GM19372 (cell line): ENCODE results near the gene PIGM.
A peak's percentile ranks its signal among the peaks of the same experiment; 100 is the strongest.

ENCODE experiments used
- ATAC-seq: cut with Tn5 transposase; IDR thresholded peaks from one replicate; pipeline ENCODE4 v1.9.1; 2021; ENCODE audit warnings: mild to moderate bottlenecking, low read depth, moderate library complexity; ENCODE audit not compliant: unreplicated experiment

PIGM gene

DNA sequence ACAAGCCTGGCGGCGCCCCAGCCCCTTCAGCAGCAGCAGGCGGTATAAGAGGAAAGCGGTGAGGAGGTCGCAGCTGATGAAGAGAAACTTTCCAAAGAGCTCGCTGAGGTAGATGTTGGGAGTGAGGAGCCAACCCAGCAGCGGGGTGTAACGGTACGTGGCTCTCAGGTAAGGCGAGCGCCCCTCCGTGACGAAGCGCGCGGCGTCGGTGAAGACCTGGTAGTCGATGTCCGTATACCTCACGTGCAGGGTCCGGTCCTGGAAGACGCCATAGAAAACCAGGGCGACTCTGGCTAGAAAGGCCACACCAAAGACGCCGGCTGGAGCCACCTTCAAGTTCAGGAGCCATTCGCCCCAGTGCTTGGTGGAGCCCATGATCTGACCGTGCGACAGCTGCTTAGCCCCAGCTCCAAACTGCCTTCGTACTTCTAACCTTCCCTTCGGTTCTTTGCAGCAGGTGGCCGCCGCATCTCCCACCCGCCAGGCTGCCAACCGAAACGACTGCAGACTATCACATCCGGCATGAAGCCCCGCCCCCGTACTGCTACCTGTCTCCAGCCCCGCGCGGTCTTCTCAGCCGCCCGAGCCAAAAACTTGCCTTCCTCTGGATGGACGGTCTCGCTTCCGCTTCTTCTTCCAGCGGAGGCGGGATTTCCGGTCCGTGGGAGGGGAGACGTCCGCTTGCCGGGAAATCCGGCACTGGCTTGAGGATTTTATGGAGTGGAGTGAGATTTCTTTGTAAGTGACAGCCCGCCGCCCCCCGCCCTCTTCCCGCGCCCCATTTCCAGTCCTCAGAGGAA is at the start of gene PIGM:
TSS of gene PIGM (minus strand) at position 626 of the 800 bp plus-strand sequence. CDS start at position 375, 251 bp downstream.
- peak; percentile 95 for ATAC-seq

DNA sequence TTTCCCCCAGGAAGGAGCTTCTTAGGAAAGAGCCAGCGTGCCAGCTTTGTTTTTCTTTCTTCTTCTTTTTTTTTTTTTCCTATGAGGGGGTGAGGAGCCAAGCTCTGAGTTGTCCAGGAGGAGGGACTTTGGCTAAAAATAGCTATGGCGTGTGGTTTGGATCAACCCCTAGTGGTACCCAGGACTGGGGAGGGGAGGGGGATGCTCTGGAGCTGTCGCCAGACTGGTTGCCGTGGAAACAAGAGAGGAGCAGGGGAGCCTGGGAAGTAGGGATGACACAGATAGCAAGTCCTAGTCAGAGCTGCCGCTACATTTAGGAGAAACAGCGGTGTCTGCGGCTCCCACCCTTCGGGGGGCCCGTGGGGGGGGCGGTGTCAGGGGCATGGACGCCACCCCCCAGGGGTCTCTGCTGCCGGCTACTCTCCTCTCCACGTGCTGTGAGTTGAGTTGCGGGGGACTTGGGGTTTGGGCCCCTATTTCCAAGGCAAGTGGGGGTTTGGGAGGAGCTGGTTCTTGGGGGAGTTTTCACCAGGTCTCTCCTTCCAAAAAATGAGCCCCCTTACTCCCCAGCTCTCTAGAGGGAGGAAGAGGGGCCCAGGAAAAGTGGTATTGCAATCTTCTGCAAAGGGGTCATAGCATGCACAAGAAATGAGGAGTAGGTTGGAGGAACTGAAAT is 49.6 kb upstream of the PIGM start, which contains the start of gene KCNJ9:
TSS of gene KCNJ9 (plus strand) at position 278 of the 676 bp plus-strand sequence. CDS start 2,493 bp downstream, outside the sequence.
- no peak for ATAC-seq

DNA sequence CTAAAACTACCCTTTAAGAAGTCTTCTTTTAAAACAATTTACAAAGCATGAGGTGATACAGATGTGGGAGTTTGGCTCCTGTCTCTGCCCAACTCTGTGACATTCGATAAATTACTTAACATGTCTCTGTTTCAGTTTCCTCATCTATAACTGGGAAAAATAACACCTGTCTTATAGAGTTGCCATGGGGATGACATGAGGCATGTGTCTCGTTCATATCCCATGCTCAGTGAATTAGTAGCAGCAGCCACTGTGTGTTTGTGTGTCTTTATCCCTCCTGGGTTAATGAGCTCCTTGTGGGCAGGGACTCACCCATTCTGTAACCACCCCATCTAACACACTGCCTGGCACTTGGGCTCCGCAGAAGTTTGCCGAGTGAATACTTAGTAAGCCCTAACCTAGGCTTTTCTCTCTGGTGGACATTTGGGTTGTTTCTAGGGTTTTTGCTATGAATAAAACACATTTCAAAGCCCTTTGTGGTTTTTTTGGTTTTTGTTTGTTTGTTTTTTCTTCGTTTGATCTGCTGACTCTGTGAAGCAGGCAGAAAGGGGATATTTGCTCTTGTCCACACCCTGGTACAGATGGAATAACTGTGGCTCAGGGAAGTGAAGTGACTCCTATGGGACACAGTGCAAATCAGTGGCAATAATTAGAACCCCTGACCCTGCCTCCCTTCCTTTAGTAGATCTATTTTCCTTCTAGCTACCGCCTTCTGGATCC is 48.8 kb upstream of the PIGM start:
- ATAC-seq, result no peak

DNA sequence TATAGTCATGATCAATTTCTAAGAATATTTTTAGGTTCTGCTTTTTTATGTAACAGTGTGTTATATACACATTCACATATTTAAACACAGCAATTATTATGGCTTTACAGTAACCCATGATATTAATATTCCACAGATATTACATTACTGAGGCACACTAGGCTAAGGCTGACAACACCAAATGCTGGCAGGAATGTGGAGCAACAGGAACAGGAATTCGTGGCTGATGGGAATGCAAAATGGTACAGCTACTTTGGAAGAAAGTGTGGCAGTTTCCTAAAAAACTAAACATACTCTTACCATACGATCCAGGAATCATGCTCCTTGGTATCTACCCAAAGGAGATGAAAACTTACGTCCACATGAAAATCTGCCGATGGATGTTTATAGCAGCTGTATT is 47.7 kb upstream of the PIGM start:
- no peak for ATAC-seq

DNA sequence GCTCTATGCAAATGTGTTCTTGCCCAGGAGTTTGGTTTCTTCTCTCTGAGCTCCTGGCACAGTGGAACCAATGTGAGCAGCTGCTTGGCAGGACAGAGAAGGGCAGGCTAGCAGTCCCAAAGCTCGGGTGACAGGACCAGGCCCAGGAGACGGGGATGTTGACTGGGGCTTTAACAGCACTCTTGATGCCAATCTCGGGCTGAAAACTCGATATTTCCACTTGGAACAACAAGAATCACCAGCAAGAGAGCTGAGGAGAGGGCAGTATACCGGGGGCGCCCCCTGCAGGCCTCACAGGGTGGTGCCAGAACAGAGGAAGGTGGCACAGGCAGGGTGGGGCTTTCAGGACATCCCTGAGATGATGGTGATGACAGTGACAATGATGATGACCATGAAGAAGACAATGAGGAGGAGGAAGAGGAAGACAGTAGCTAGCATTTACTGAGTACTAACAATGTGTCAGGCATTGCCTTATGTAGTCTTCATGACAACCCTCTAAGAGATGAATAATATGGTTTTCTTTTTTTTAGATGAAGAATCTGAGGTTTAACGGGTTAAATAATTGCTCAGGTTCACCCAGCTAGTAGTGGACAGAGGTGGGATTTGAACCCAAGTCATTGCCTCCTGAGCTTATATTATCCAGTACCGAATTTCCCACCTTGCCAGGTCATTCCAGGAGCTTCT is 46.9 kb upstream of the PIGM start:
- ATAC-seq, result no peak

DNA sequence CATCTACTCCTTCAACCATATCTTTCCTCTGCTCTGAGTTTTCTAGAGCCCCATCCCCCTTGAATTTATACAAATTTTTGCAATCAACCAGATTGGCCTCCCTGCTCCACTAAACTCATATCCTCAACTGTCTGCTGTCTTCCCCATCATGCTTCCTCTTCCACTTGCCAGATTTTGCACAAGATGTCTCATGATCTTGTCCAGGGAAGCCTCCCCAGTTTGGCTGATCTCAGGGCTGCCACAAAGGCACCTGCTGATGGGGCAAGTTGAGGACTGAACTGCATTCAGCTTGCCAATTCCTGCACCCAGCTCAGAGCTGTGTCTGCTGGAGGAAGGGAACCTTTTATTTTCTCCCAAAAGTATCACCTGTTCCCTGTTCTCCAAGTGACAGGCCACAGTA is 45.7 kb upstream of the PIGM start:
- no peak for ATAC-seq

DNA sequence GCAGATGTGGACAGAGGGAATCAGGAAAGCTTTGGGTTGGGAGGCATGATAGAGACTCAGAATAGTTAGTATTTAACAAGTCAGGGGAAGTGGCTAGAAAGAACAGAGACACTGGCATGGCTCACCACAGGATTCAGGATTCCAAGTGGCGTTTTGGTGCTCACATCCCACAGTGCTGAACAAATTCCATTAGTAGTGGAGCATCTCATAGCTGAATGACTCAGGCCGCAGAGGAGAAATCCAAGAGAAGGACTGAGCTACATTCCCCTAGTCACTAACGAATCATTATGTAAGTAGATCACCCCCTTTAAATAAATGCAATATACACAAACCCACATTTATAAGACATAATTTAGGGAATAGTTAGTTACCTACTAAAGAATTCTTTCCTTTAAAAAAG is 44.5 kb upstream of the PIGM start:
- no peak for ATAC-seq

DNA sequence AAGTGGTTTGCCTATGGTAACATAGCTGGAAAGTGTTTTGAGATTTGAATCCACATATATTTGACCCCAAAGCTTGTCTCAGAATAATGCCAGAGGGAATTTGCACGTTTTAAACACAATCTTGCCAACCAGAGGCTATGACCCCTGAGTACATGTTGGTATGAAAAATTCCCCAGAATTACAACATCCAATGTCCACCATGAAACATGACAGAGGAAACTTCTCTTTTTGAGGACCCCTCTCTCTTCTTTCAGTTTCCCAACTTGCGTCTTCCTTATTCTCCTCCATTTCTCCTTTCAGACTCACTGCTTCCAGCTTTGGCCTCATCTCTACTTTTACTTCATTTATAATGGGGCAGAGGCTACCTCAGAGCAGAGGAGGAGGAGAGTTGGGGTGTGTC is 44.0 kb upstream of the PIGM start:
- no peak for ATAC-seq

DNA sequence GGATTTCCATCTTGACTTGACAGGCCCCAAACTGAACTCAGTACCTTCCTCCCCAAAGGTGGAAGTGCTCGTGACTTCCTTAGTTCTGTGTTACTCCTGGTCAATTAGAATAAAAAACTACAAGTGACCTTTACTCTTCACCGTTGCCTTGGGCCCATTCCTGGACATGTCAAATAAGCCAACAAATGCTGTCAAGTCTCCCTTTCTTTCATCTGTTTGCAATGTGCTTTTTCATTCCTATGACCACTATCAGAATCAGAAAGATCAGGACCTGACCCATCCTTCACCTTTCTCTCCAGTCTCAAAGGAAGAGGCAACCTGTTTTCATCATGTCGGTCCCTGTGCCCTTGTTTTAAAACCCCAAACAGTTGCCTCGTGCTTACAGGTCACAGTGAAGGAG is 43.1 kb upstream of the PIGM start:
- no peak for ATAC-seq

DNA sequence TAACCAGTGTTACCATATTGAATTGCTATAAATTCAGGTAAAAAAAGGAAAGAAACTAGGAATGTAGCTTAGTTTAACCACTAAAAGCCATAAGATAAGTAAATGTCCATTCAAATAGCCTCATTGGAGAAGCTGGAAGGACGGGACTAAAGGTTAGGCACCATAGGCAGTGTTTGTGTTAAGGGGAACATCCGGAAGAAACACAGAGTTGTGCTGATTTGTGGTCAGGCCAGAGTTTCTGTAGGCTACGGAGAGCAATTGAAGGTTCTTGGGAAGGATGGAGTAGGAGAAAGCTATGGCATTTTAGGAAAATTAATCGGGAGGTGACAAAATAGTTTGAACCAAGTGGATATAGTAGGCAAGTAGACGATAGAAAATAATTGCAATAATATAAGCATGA is 39.5 kb upstream of the PIGM start:
- ATAC-seq, result no peak

DNA sequence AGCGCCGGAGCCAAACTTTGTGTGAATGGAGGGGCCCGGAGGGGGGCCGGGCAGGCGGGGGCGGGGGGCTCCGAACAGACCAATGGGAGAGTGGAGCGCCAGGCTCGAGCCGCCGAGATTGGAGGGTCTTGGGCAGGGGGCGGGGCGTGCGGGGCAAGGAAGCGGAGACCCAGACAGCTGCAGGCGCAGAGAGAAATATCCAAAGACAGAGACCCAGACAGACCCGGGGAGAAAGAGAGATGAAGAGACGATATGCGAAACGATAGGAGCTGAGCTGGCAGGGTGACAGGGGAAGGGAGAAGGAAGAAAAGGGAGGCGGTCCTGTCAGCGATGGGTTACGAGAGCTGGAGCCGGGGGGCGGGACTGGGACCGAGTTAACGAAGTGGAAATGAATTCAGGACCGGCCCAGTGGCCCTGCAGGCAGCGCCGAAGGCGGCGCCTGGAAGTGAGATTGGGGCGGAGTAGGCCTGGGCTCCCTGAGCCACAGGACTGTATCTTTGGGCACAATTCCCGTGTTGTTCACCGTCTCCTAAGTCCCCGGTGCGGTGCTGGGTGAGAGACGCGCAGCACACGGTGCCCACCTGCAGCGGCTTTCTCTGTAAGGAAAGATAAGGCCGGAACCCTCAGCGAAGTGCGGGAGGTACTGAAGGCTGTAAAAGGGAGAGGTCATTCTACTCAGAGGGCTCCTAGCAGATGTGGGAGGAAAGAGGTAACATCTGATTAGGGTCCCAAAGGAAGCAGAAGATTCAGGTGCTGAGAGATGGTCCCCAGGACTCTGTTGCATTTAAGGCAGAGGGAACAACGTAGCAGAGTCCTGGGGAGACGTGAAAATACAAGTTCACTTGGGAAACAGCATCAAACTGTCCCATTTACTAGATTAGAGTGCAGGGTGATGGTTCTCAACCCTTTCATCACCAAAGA is 38.7 kb upstream of the PIGM start:
- ATAC-seq, result no peak

DNA sequence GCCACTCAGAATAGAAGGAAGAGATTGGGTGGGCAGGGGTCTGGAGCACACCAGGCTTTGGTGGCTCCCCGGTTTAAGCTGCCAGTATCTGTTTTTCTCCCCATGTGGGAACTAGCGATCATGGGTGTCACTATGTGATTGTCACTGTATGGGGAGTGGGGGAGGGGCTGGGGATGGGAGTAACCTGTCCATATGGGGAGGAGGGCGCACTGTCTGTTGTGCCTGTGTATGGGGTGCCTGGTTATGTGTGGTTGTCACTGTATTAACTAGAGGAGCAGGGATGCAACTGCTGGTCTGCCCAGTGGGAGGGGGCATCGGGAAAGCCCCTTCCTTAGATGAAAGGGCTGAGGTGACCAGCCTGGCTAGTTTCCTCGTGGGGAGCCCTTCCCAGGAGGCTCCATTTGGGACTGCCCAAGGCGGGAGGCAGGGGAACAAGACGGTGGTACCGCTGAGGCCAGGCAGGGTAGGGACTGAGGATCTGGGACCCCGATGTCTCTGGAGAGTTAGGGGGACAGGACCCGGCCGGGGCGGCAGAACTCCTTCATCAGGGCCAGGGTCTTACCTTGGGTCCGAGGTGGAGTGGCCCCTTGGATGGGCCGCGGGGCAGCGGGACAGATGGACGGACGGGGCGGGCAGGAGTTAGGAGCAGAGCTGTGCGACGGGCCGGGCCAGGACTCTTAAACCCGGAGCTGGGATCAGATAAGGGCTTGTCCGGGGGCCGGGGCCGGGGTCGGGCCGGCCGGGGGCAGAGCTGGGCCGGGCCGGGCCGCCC is 37.9 kb upstream of the PIGM start, which contains the start of gene KCNJ10:
TSS of gene KCNJ10 (minus strand) at position 701 of the 772 bp plus-strand sequence. CDS start 27,628 bp downstream, outside the sequence.
- ATAC-seq, result no peak

DNA sequence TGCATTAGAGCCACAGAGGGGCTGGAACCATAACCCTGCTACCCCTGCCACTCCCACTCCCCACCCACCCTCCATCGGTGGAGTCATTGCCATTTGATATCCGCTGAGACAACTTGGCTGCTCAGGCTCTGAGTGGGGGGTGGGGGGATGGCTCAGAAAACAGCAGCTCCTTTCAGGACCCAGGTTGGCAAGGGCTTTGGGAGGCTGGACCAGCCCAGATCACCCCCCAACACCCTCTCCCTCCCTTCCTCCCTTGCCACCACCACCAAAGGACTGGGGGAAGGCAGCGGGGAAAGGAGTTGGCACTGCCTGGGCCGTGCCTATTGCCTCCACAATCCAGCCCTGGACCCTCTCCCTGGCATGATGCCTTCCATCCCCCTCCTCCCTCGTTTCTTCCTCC is 36.4 kb upstream of the PIGM start:
- no peak for ATAC-seq

DNA sequence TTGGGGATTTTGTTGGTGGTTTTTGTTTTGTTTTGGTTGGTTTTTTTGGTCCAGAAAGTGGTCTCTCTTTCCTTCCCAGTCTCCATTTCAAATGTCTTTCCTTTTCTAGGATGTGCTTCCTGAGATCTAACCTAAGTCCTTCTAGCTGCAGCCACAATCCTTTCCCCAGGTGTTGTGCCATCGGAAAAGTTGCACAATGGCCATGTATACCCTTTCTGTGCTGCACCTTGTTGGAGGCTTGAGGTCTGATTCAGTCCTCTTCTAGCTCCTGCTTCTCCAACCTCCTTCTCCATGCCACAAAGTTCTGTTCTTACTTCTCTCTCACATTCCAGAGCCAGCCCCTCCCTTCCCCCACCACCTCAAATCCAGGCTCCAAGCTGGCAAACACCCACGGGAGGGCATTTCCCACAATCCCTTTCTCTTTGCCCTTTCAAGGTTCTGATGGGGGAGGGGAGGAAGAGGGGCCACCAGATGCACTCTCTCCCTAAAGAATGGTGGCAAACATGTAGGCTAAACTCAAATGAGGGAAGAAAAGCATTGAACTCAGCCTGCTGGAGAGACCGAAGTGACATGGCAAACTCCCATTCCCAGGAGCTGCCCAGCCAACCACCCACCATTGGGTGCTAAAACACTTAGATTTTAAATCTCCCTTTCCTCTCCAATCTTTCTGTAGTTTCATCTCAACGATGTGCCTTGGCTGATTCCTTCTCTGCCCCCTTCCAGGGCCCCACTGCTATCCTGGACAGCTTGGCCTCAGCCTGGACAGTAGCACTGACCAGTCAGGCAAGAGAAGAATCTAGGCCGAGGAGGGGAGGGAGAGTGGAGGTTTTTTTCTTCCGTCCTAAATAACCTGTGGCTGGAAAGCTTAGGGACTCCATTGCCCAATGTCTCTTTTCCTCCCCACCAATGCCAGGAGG is 35.3 kb upstream of the PIGM start:
- ATAC-seq, result no peak

DNA sequence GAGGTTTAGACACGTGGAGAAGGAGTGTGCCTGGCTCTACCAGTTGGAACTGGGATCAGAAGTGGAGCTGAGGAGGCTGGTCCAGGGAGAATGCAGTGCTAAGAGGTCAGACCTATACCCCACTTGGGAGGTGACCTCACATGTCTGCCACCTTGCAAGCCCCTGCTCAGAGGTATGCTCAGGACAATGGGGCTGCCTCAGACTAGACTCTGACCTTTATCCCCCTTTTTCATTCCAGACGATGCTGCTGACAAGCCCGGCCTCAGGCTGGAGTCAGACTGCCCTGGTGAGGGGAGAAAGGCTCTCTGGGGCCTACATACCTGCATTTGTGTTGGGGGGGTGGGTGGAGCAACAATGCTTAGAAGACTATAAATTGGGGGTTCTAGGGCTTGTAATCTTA is 33.0 kb upstream of the PIGM start:
- ATAC-seq, result no peak

DNA sequence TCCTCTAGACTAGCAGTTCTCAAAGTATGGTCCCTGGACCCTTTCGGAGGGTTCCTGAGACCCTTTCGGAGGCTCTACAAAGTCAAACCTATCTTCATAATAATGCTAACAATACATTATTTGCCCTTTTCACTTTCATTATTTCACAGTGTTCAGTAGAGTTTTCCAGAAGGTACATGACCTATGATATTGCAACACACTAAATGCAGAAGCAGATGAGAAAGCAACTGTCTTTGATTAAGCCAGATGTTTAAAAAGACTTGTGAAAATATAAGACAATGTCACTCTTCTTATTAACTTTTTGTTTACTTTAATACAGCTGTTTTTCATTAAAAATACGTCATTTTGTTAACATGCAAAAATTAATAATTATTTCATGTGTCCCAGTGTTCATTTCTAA is 32.4 kb upstream of the PIGM start:
- ATAC-seq, result no peak

DNA sequence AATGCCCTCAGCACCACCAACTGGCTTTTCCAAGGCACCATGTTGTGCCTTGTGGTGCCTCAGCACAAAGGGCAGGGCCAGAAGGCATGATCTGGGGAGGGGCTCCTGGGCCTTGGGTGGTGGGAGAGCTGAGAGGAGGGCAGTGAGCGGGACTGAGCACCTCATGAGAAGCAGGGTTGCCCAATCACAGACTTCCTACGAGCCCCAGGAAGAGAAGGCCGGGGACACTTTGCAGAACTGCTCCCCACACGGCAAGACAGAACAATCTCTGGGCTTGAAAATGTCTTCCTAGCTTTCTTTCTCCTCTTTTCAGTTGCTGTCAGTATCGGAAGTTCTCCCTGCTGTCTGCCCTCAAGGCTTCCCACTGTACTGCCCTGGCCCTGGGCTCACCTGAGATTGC is 31.4 kb upstream of the PIGM start:
- no peak for ATAC-seq

DNA sequence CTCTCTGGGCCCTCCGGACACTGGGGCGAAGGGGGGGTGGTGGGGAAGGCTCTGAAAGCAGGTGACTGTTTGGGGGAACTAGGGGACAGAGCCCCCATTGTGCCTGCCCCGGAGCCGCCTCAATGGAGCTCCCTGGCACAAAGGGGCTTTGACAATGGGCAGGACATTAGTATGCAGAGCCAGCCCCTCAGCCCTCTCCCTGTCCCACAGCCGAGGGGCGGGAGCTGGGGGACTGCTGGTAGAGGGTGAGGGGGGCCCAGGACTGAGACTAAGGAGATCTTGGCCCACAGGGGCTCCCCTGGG is 30.4 kb upstream of the PIGM start:
- no peak for ATAC-seq
